SK-N-MC (cell line): ENCODE results near the gene PTOV1.

Source experiments
- DNase-seq: peaks from one replicate; pipeline ENCODE4 v3.0.0-alpha.2; 2011; ENCODE audit warnings: low read depth, low spot score
- H3K27ac ChIP-seq: fragments of 200-600 bp; sonication (generic); 2 replicates; pipeline ENCODE4 v1.5.1; 2016; ENCODE audit warnings: mixed run types
- H3K36me3 ChIP-seq: fragments of 200-600 bp; sonication (generic); 2 replicates; pipeline ENCODE4 v1.6.1; 2017; ENCODE audit warnings: antibody characterized with exemption, low read length, mixed read lengths; ENCODE audit not compliant: insufficient read depth
- H3K4me3 ChIP-seq: fragments of 200-600 bp; sonication (generic); 2 replicates; pipeline ENCODE4 v1.5.1; 2016
- H3K9ac ChIP-seq: fragments of 200-600 bp; sonication (generic); 2 replicates; pipeline ENCODE4 v1.8.0; 2017; ENCODE audit warnings: mixed run types, mixed read lengths; ENCODE audit not compliant: insufficient read length
- H3K9me3 ChIP-seq: fragments of 200-600 bp; sonication (generic); 2 replicates; pipeline ENCODE4 v1.6.1; 2017; ENCODE audit warnings: low read depth, mild to moderate bottlenecking, antibody characterized with exemption, low read length, moderate library complexity, mixed read lengths
- EZH2 ChIP-seq: fragments of 200-600 bp; sonication (generic); IDR thresholded peaks from one replicate; pipeline ENCODE4 v1.6.1; 2017; ENCODE audit warnings: antibody characterized with exemption
- FOXP2 ChIP-seq: optimal IDR thresholded peaks from 2 replicates; pipeline ENCODE3; 2011; ENCODE audit warnings: mild to moderate bottlenecking, moderate library complexity; ENCODE audit not compliant: insufficient read depth; ENCODE audit errors: extremely low read length, control extremely low read depth
- POLR2AphosphoS5 ChIP-seq: IDR thresholded peaks from 2 replicates; pipeline ENCODE4 v1.6.1; 2012; ENCODE audit warnings: mild to moderate bottlenecking, low read depth, low read length, borderline replicate concordance

Gene PTOV1

DNA sequence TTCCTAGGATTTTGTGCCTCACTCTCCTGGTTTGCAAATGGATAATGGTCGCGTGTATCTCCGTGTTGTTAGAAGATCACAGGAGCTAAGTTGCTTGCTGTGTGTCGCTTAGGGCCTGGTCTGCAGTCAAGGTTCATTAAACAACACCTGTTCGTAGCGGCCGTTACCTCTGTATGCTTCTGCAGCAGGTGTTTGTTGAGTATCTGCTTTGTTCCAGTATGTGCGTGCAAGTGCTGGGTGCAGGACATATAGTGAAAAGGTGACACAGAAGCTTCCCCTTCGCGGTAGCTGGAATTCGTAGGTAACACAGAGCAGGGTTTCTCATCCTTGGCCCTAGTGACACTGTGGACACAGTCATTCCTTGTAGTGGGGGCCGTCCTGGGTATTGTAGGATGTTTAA lies 27.5 kb upstream of the PTOV1 start:
- DNase-seq = no peak
- Histone ChIP-seq H3K27ac (no peak overlapping the region), H3K36me3 (peaks cover 14% of the 10 kb centered on the region; the same call in 1 of the 2 replicates), H3K4me3 (no peak overlapping the region), H3K9me3 (no peaks in the 10 kb centered on the region), H3K9ac (no peak overlapping the region)
- TF ChIP-seq POLR2AphosphoS5 = no peak

DNA sequence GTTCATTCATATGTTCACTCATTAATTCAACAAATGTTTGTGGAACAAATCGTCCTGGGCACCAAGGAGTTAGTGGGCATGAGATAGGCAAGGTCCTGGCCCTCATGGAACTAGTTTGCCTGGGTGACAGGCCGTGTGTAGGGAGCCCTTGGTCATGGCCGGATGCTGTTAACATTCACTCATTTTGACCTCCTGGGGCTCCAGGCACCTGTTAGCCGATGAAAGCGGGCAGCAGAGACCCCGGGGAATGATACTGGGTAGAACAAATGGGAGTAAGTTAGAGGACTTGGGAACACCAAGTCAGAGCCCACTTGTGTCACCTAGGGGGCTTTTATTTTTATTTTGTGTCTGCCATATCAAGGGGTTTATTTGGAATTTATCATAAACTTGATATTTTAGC lies 26.3 kb upstream of the PTOV1 start:
- Histone ChIP-seq H3K27ac (no peak overlapping the region), H3K9ac (no peak overlapping the region), H3K36me3 (peaks cover 14% of the 10 kb centered on the region; the same call in 1 of the 2 replicates)

DNA sequence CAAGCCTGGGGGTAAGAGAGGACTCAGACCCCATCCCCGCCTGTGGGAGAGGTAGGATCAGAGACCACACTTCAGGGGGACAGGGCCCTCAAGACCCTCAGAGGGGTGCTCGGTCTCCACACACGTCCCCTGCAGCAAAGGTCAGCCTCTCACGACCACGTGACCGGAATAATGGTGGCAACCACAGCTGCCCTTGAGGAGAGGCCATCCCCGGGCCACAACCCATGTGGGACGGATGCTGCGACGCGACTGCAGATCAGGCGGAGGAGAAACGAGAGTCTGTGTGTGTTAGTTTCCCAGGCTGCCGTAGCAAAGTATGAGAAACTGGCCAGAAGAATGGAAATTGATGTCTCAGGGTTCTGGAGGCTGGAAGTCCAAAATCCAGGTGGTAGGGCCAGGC lies 23.9 kb upstream of the PTOV1 start:
- Histone ChIP-seq H3K36me3 (peaks cover 19% of the 10 kb centered on the region), H3K9ac (no peak overlapping the region), H3K9me3 (no peaks in the 10 kb centered on the region), H3K27ac (no peak overlapping the region), H3K4me3 (no peak overlapping the region)
- no peak for TF ChIP-seq POLR2AphosphoS5
- no peak for TF ChIP-seq EZH2
- TF ChIP-seq FOXP2 = no peak
- no peak for DNase-seq

More for the DNA sequence above, 26.3 kb upstream of the PTOV1 start:
- Histone ChIP-seq H3K9me3 (no peaks in the 10 kb centered on the region), H3K4me3 (no peak overlapping the region)
- no peak for DNase-seq
- TF ChIP-seq FOXP2 (no peak), POLR2AphosphoS5 (no peak), EZH2 (no peak)

DNA sequence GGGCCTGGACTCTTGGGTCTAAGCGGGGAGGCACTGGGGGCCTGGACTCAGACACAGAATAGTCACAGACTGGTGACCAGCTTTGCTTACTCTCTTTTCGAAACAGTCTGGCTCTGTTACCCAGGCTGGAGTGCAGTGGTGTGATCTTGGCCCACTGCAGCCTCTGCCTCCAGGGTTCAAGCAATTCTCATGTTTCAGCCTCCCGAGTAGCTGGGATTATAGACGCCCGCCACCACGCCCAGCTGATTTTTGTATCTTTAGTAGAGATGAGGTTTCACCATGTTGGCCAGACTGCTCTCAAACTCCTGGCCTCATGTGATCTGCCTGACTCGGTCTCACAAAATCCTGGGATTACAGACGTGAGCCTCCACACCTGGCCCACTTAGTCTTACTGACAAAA lies 21.8 kb upstream of the PTOV1 start:
- TF ChIP-seq FOXP2 (no peak), POLR2AphosphoS5 (no peak), EZH2 (no peak)
- Histone ChIP-seq H3K36me3 (peaks cover 15% of the 10 kb centered on the region), H3K27ac (no peak overlapping the region), H3K4me3 (no peak overlapping the region), H3K9ac (no peak overlapping the region), H3K9me3 (no peaks in the 10 kb centered on the region)
- DNase-seq = no peak

DNA sequence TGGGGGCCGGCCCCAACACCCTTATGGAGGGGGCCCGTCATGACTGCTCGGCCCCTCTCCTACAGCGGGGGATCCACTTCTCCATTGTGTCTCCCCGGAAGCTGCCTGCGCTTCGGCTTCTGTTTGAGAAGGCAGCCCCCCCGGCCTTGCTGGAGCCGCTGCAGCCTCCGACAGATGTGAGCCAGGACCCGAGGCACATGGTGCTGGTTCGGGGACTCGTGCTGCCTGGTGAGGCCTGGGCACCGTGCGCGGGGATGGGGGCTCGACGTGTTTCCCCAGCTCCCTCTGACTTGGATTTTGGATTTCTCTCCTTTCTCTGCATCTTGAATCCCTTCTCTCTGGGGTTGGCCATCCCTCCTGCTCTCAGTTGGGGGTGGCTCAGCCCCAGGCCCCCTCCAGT lies 21.2 kb upstream of the PTOV1 start:
- H3K36me3 ChIP-seq = peaks cover 15% of the 10 kb centered on the region
- TF ChIP-seq EZH2 (no peak), POLR2AphosphoS5 (no peak), FOXP2 (no peak)

DNA sequence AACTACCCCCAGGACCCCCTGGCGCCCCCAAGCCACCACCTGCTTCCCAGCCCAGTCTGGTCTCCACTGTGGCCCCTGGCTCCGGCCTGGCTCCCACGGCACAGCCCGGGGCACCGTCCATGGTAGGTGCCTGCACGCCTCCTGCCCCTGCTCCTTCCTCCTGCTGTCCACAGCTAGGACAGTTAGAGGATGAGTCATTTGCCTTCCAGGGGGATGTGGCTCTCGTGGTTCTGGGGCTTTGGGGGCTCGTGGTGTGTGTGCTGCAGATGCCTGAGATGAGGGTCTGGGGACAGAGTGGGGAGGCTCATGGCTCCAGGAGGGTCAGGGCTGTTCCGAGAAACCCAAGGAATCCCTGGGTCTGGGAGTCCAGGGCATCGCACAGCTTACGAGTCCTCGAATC lies 20.2 kb upstream of the PTOV1 start:
- Histone ChIP-seq H3K9me3 (no peaks in the 10 kb centered on the region), H3K9ac (no peak overlapping the region), H3K36me3 (peaks cover 15% of the 10 kb centered on the region), H3K27ac (no peak overlapping the region), H3K4me3 (no peak overlapping the region)
- no peak for DNase-seq
- no peak for TF ChIP-seq FOXP2
- no peak for TF ChIP-seq POLR2AphosphoS5
- no peak for TF ChIP-seq EZH2

More for the DNA sequence above, 21.2 kb upstream of the PTOV1 start:
- DNase-seq = no peak
- no peak overlapping the region for H3K4me3 ChIP-seq
- H3K9me3 ChIP-seq = no peaks in the 10 kb centered on the region
- H3K27ac ChIP-seq = no peak overlapping the region
- H3K9ac ChIP-seq = no peak overlapping the region

DNA sequence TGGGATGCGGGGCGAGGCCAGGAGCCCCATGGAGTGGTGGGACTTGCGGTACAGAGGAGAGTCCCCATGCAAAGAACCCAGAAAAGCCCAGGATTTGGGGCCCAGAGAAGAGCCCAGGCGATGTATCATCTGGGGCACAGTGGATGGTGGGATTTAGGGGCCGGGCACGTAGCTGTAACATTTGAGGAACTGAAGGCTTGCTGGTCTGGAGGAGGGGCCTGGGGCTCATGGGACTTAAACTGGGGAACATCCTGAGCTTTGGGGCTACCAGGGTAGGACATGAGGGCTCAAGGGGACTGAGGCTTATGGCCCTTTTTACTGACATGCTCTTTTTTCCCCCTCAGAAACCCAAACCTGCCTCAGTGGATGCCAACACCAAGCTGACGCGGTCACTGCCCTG lies 19.4 kb upstream of the PTOV1 start:
- H3K9me3 ChIP-seq = no peaks in the 10 kb centered on the region
- TF ChIP-seq FOXP2 = no peak
- no peak for TF ChIP-seq POLR2AphosphoS5
- TF ChIP-seq EZH2 = no peak
- no peak overlapping the region for H3K27ac ChIP-seq
- no peak overlapping the region for H3K4me3 ChIP-seq
- DNase-seq = no peak
- no peak overlapping the region for H3K9ac ChIP-seq
- H3K36me3 ChIP-seq = peaks cover 22% of the 10 kb centered on the region

DNA sequence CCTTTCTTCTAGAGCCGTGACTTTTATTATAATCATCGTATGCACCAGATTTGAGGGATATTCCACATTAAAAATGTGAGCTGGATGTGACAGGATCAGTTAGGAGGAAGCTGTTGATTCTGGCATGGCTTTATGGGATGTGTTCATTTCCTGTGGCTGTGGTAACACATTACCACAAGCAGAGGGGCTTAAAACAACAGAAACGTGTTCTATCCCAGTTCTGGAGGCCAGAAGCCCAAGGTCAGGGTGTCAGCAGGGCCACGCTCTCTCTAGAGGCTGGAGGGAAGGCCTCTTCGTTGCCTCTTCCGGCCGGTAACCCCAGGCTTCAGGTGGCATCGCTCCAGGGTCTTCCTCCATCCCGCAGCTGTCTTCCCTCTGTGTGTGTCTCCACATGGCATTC lies 18.4 kb upstream of the PTOV1 start:
- peaks cover 22% of the 10 kb centered on the region for H3K36me3 ChIP-seq
- TF ChIP-seq FOXP2 (no peak), EZH2 (no peak), POLR2AphosphoS5 (no peak)
- H3K27ac ChIP-seq = no peak overlapping the region
- H3K9ac ChIP-seq = no peak overlapping the region
- no peaks in the 10 kb centered on the region for H3K9me3 ChIP-seq
- DNase-seq = no peak
- H3K4me3 ChIP-seq = no peak overlapping the region

DNA sequence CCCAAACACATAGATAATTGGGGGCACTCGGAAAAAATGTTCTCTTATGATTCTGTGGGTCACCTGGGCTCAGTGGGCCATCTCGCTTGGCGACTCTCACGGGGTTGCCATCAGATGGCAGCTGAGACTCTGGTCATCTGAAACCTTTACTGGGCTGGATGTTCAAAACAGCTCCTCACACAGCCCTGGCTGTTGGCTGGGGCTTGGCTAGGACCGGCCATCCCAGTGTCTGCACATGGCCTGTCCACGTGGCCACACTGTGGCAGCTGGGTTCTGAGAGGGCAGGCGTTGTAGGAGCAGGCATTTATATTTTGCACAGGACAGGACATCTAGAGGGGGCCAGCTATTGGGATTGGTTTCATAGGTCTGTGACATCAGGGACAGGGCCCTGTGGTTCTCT lies 17.4 kb upstream of the PTOV1 start:
- peaks cover 23% of the 10 kb centered on the region for H3K36me3 ChIP-seq
- no peak overlapping the region for H3K9ac ChIP-seq
- no peaks in the 10 kb centered on the region for H3K9me3 ChIP-seq
- no peak for DNase-seq
- H3K4me3 ChIP-seq = no peak overlapping the region
- H3K27ac ChIP-seq = no peak overlapping the region
- TF ChIP-seq POLR2AphosphoS5 (no peak), EZH2 (no peak), FOXP2 (no peak)
